T-helper 1 cell (primary cell): ENCODE measurements around the gene OS9.

Experiments
- DNase-seq, 5 donors: peaks; one replicate each; pipeline ENCODE4 v3.0.0-alpha.2; 2012 to 2020

Gene OS9

GRCh38 chr12:57753756-57754337, 59.9 kb downstream of the OS9 start:
- no peak for DNase-seq

GRCh38 chr12:57754411-57755193, 60.7 kb downstream of the OS9 start, which contains the start of gene MARCHF9:
Gene MARCHF9 (plus strand): TSS chr12:57755103. CDS start chr12:57755529, 426 bp downstream.
- DNase-seq, result peak; percentile 79 to 88 (median 84)

GRCh38 chr12:57755194-57755453, 61.2 kb downstream of the OS9 start:
- DNase-seq, result no peak

- DNase-seq, result peak in 2 of 5 donors; percentile 41 to 58
These were observed 61.8 kb downstream of the OS9 start for GRCh38 chr12:57755454-57756372.

- DNase-seq, result peak in 4 of 5 donors; percentile 53 to 74 (median 60)
These were observed 62.7 kb downstream of the OS9 start for GRCh38 chr12:57756406-57757341.

- no peak for DNase-seq
These were observed 63.8 kb downstream of the OS9 start for GRCh38 chr12:57757771-57758170.

- no peak for DNase-seq
These were observed 64.8 kb downstream of the OS9 start for GRCh38 chr12:57758552-57759359.

- DNase-seq, result peak in 1 of 5 donors; percentile 52
These were observed 65.5 kb downstream of the OS9 start for GRCh38 chr12:57759360-57759980.

GRCh38 chr12:57760347-57760982, 66.5 kb downstream of the OS9 start:
- DNase-seq, result no peak

GRCh38 chr12:57761391-57761998, 67.6 kb downstream of the OS9 start:
- DNase-seq, result no peak

- DNase-seq, result no peak
These were observed 68.5 kb downstream of the OS9 start for GRCh38 chr12:57762463-57762862.

GRCh38 chr12:57763881-57764661, 70.1 kb downstream of the OS9 start:
- DNase-seq, result no peak

GRCh38 chr12:57764662-57765002, 70.7 kb downstream of the OS9 start:
- no peak for DNase-seq

- peak in 3 of 5 donors; percentile 39 to 65 (median 44) for DNase-seq
These were observed 71.2 kb downstream of the OS9 start for GRCh38 chr12:57765003-57765697.

- DNase-seq, result no peak
These were observed 71.9 kb downstream of the OS9 start for GRCh38 chr12:57765698-57766463.

- DNase-seq, result no peak
These were observed 72.8 kb downstream of the OS9 start, which contains the start of gene CYP27B1 for GRCh38 chr12:57766464-57767304. Gene CYP27B1 (minus strand): TSS chr12:57767078. CDS start chr12:57767041, 37 bp downstream.

- DNase-seq, result no peak
These were observed 73.4 kb downstream of the OS9 start for GRCh38 chr12:57767305-57767698.
